Thyroid gland (tissue), 4 donors: ENCODE measurements around the gene PTRH1. TPM values are rescaled to one million over a fixed set of nuclear protein-coding genes. Genes with fewer than 3 reads are reported as not detected.

Source experiments
- DNase-seq, 2 donors: peaks; one replicate each; pipeline ENCODE4 v3.0.0-alpha.2; 2019
- H3K27ac ChIP-seq, 3 donors: fragments of 200-600 bp; sonication (generic); 1 replicate in 2 of 3; 2 replicates in 1 of 3; pipeline ENCODE4 v1.5.1; 2016 to 2019; ENCODE audit warnings: mild to moderate bottlenecking in 1 of 3, moderate library complexity in 1 of 3
- H3K27me3 ChIP-seq: fragments of 200-600 bp; sonication (generic); one replicate; pipeline ENCODE4 v1.5.1; 2019
- H3K36me3 ChIP-seq, 2 donors: fragments of 200-600 bp; sonication (generic); one replicate each; pipeline ENCODE4 v1.5.1; 2016 to 2019
- H3K4me1 ChIP-seq, 2 donors: fragments of 200-600 bp; sonication (generic); one replicate each; pipeline ENCODE4 v1.5.1; 2017 to 2019
- H3K4me3 ChIP-seq, 3 donors: fragments of 200-600 bp; sonication (generic); replicated peaks in 1 of 3; 1 replicate in 2 of 3; 2 replicates in 1 of 3; pipeline ENCODE4 v1.5.1; 2016; ENCODE audit warnings: mild to moderate bottlenecking in 1 of 3
- H3K9me3 ChIP-seq: fragments of 200-600 bp; sonication (generic); one replicate; pipeline ENCODE4 v1.5.1; 2017
- CTCF ChIP-seq, 6 experiments: fragments of 200-600 bp in 3 of 6; fragments of 450-650 bp in 3 of 6; sonication (generic) in 3 of 6; IDR thresholded peaks; one replicate each; pipeline ENCODE4 v1.5.1; 2016 to 2019; ENCODE audit warnings: antibody characterized with exemption in 6 of 6, mild to moderate bottlenecking in 2 of 6, inconsistent platforms in 1 of 6, moderate library complexity in 1 of 6
- POLR2A ChIP-seq, 2 donors: fragments of 450-650 bp; IDR thresholded peaks; one replicate each; pipeline ENCODE4 v1.6.1; 2017; ENCODE audit warnings: antibody characterized with exemption in 2 of 2, mild to moderate bottlenecking in 2 of 2, moderate library complexity in 1 of 2
- WGBS, 2 donors: methylation state at CpG; one replicate each; pipeline ENCODE4 v1.1.5; 2017; 5-methylcytosine and 5-hydroxymethylcytosine counted together
- intact Hi-C: fragments of 100-400 bp; cut with DNase I; formaldehyde crosslinking; loops from one replicate; pipeline ENCODE4 v1.15.1; 2023
- total RNA-seq, 4 donors: library from RNA; depleted of rRNA; stranded (reverse); fragments of >200 nt; gene quantifications; one replicate each; pipeline ENCODE4 v1.2.3, GENCODE V29; 2016

The PTRH1 gene
- total RNA-seq, 4 donors from 2014 or later: 24.1 to 64.3 (median 43.4) TPM

- 11 to 20% methylated on average over 3 to 5 of the region's 86 CpGs for WGBS, 2 donors
- TF ChIP-seq CTCF (IDR thresholded peaks at IDR 0.05) (no peak), POLR2A (IDR thresholded peaks at IDR 0.05) (no peak)
- Histone ChIP-seq H3K27me3 (peaks cover 5% of the 10 kb centered on the region), H3K27ac (no peak overlapping the region), H3K36me3 (no peaks in the 10 kb centered on the region), H3K9me3 (no peaks in the 10 kb centered on the region), H3K4me1 (peaks cover 10 to 30% of the 10 kb centered on the region in 2 donors), H3K4me3 (peak overlapping the region in 1 of 3 donors; percentile 12)
- intact Hi-C loops: no loop called here
- no peak for DNase-seq
Measured at GRCh38 chr9:127754099-127755060, 38.9 kb upstream of the PTRH1 start.

GRCh38 chr9:127753622-127754021 is 38.2 kb upstream of the PTRH1 start:
- 67 to 68% methylated on average over 7 to 8 of the region's 8 CpGs for WGBS, 2 donors
- Histone ChIP-seq H3K4me3 (no peak overlapping the region), H3K36me3 (peaks cover 0 to 3% of the 10 kb centered on the region in 2 donors), H3K9me3 (no peaks in the 10 kb centered on the region), H3K27ac (no peak overlapping the region), H3K27me3 (peaks cover 5% of the 10 kb centered on the region), H3K4me1 (peaks cover 10 to 30% of the 10 kb centered on the region in 2 donors)
- intact Hi-C loops: no loop called here
- no peak for DNase-seq
- TF ChIP-seq CTCF (IDR thresholded peaks at IDR 0.05) (no peak), POLR2A (IDR thresholded peaks at IDR 0.05) (no peak)

- DNase-seq: no peak
- Histone ChIP-seq H3K27me3 (peaks cover 5% of the 10 kb centered on the region), H3K36me3 (peaks cover 0 to 3% of the 10 kb centered on the region in 2 donors), H3K4me3 (no peak overlapping the region), H3K9me3 (no peaks in the 10 kb centered on the region), H3K4me1 (peaks cover 10 to 26% of the 10 kb centered on the region in 2 donors), H3K27ac (no peak overlapping the region)
- WGBS, 2 donors: 70 to 74% methylated on average over 8 of the region's 8 CpGs
- intact Hi-C loops: no loop called here
- no peak for TF ChIP-seq CTCF (IDR thresholded peaks at IDR 0.05)
- no peak for TF ChIP-seq POLR2A (IDR thresholded peaks at IDR 0.05)
Measured at GRCh38 chr9:127753148-127753547, 37.7 kb upstream of the PTRH1 start.

GRCh38 chr9:127751269-127752054 is 36.0 kb upstream of the PTRH1 start:
- WGBS, 2 donors: 30 to 32% methylated on average over 9 to 10 of the region's 10 CpGs
- no peak overlapping the region for H3K27ac ChIP-seq
- H3K36me3 ChIP-seq: peaks cover 0 to 3% of the 10 kb centered on the region in 2 donors
- no peak overlapping the region for H3K4me3 ChIP-seq
- TF ChIP-seq CTCF (IDR thresholded peaks at IDR 0.05) (no peak), POLR2A (IDR thresholded peaks at IDR 0.05) (no peak)
- DNase-seq: peak in 1 of 2 donors; percentile 41
- no peaks in the 10 kb centered on the region for H3K9me3 ChIP-seq
- peaks cover 5% of the 10 kb centered on the region for H3K27me3 ChIP-seq
- intact Hi-C loops: no loop called here
- H3K4me1 ChIP-seq: peaks cover 0 to 14% of the 10 kb centered on the region in 2 donors
